NCI-H510A (cell line): ENCODE measurements around the gene PIGW.
"Not testable (repeated sequence)": the region's sequence is repeated elsewhere in the genome, so short reads cannot be mapped to it uniquely, and the experiment has no call there.

Experiments used
- DNase-seq: peaks from one replicate; lab custom pipeline; 2025; lab: John Stamatoyannopoulos, UW

Gene PIGW

DNA sequence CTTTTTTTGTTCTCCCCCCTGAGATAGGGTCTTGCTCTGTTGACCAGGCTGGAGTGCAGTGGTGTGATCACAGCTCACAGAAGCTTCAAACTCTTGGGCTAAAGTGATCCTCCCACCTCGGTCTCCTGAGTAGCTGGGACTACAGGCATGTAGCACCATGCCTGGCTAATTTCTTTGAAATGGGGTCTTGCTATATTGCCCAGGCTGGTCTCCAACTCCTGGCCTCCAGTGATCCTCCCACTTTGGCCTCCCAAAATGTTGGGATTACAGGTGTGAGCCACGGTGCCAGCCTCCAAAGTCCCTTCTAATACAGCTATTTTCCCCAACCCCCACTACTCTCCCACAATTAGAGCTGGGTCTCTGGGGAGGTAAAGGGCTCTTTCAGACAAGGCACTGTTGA, 26.3 kb upstream of the PIGW start:
- not testable (repeated sequence) for DNase-seq

DNA sequence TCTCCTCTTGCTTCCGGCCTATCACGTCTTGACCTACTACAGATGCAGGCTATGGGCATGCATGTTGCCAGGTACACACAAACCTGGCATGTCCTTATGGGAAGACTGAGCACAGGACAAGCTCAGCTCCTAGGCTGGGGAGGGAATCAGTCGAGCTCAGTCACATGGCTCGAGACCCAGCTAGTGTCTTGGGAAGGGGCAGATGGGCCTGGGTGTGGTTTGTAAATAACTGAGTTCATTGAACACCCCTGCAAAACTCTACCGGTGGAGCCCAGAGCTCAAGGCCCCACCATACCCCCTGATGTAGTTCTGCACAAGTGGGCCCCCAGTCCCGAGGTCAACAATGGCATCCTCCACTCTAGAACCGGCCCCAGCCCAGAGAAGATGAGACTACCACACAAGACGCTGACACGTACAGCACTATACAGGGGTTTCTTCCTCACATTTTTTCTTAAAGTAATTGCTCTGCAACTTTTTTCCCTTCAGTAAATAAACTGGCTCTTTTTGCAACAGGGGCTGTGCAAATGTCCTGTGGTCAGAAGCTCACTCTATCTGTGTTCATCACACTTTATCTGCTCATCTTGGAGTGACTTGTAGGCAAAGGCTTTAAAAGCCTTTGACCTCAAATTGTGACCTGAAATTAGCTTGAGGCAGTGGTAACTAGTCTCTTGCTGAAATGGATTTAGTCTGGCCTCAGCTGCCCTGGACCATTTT, 25.4 kb upstream of the PIGW start:
- no peak for DNase-seq

DNA sequence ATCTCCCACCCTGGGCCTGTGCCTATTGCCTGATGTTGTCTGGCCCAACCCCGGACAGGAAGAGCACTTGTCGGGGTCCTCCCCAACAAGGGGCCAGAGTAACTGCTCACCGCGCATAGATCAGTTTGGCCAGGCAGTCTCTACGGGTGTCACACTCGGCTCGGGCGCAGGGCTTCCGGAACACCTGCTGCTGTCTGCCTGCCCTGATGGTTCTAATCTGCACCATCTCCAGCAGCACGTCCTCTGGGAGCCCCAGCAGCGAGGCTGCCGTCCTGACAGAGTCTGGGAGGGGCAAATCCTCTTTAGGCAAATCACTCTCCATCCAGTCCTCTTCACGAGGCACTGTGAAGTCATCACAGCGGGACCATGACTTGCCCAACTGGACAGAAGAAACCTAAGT, 24.2 kb upstream of the PIGW start:
- no peak for DNase-seq

DNA sequence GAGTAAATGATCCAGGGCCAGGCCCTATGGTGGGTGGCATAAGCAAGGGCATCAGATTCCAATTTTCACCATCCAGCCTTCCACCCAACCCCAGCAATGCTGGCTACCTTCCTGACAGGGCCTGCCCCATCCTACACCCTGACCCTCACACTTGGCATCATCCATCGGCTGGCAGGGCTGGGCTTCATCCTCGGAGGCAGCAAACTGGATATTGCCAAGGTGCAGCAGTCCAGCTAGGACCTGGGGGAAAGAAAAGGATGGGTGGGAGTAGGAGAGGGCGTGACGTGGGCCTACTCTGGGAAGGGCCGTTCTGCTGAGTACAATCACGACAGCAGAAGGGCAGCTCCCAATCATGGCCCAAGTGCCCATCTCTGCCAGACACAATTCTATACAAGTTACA, 23.6 kb upstream of the PIGW start:
- DNase-seq, result no peak

DNA sequence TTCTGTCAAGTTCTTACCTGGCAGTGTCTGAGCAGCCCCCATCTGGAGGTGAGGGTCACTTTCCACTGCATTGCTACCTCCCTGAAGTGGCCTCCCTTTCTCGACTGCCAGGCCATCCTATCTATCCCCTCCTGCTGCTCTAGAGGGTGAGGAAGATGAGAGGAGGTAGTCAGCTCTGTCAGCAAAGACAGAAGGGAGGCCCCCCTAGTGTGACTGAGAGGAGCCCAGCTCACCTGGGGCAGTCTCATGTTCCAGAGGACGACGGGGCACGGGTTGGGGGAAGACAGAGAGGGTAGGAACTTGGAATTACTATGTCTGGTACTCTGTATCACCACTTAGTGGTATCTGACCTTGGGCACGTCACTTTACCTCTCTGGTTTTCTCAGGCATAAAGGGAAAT, 22.1 kb upstream of the PIGW start:
- no peak for DNase-seq

DNA sequence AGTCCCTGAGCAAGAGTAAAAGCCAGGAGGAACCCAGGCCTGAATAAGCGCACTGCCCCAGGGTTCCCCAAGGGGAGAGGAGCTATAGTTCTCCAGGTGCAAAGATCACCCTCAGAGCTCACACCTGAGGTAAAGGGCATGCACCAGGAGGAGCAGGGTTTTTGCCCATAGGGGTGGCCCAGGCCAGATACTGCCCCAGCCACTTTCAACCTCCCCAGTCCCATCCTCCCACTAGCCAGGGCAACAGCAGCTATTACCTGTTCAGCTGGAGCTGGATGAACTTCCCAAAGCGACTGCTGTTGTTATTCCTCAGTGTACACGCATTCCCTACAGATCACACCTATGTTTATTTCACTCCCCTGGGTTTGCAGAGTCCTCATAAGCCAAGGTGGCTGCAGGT, 19.9 kb upstream of the PIGW start:
- no peak for DNase-seq

DNA sequence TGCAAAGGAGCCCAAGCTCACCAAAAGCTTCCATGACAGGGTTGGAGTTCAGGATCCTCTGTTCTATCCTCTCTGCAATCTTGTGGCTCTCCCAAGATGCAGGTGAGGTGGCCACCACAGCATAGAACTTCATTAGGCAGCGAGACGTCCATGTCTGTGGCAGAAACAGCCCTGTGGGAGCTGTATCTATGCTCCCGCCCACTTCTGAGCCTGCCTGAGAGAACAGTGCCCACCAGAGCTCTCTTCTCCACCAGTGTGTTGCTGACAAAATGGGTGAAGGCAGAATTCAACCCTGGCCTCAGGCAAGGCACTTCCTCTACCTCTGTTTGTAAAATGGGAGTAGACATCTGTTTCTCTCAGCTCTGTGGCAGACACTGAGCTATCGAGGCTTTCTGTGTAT, 18.9 kb upstream of the PIGW start:
- DNase-seq, result no peak

DNA sequence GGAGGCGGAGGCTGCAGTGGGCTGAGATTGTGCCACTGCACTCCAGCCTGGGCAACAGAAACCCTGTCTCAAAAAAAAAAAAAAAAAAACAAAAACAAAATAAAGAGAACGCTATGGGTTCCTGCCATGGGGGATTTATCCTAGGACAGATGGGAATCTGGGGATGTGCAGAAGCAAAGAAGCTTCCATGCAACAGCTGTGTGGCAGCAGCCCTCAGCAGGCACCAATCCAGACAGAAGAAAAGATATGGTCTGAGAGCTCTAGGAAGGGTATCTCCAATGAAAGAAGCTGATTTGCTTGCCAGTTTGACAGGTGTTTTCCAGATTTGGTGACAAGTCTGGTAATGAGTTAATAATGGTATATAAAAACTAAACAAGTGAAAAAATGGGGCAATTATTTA, 11.7 kb upstream of the PIGW start:
- DNase-seq, result no peak

DNA sequence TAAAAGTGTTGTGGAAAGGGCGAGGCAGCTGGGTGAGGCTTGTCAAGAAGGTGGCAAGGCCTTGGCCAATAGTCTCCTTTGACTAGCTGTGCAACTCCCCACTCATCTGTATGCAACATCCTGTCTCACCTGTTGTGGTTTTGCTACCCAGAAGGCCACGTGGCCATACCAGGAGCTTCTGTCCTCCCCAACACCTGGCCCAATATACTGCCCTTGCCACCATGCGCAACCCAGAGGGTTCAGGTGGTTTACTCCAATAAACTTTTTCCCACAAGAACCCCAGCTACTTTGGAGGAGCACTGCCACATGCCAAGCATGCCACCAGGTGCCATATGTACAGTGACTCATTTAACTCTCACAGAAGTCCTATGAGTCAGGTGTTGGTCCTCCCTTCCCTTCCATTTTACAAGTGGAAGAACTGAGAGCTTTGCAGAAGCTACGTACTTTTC, 10.3 kb upstream of the PIGW start:
- DNase-seq, result no peak

DNA sequence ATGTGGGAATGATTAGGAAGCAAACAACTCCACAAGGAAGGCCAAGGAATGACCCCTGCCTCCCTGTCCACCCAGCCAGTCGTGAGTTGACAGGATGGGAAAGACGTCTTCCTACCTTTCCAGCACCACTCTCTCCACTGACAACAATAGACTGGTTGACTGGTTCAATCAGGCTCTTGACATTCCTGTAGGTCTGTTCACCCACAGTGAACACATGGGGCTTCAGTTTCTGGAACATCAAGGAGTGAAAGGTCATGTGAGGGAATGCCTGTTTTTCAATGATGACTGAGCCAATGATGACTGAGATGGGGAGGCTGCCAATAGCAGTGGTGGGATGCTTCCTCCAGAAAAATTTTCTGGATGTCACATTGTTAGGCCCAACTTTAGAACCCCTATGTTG, 9.7 kb upstream of the PIGW start:
- DNase-seq, result no peak

DNA sequence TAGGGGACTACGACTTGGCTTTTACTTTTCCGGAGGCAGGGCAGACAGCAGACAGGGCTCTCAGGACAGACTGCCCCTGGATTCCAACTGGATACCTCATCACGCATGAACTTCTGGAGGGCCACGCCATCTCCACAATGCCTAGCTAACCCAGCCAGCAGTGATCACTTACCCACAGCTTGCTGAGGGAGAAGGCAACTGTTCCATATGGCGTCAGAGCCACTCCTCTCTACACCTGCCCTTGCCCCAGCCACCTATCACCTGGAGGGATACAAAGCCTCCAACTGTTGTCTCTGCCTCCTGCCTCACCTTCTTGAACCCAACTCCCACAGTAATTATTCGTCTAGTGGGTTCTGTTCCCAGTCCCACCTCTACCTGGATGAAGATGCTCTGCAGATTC, 8.9 kb upstream of the PIGW start:
- DNase-seq, result no peak

DNA sequence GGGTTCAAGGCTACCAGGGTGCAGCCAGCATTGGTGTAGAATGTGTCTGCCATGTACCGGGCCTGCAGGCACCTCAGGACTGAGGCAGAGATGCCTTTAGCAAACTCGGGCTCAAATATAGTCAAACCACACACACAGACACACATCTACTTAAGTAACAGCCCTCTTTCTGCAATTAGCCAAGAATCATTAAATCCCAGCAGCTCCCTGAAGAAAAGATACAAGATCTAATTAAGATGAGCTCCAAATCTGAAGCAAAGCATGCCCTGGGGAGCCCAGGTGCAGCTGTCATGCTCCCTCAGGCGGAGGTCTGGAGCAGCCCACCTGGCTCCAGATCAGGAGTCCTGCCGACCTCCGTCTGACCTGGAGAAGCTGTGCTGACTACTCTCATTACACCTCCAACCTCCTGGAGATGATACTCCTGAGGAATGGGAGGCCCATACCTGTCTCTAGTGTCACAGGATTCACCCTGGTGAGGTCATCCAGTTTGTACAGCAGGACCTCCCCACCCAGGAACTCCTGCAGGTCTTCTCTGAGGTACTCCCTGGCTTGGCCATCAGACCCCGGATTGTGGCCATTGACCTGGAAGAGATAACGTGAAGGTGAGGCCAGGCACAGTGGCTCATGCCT, 7.1 kb upstream of the PIGW start:
- no peak for DNase-seq

DNA sequence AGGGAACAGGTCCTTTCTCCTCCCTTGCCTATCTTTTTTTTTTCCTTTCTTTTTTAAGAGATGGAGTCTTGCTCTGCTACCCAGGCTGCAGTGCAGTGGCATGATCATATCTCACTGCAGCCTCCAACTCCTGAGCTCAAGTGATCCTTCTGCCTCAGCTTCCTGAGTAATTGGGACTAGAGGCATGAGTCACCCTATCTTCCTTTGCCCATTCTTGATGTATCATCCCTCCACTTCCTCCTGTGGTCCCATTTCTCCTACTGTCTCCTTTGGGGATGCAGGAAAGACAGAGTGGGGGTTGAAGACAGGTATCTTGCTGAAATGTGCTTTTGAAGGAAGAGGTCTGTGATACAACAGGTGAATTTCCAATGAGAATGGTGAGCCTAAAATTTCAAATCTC, 5.7 kb upstream of the PIGW start:
- no peak for DNase-seq

DNA sequence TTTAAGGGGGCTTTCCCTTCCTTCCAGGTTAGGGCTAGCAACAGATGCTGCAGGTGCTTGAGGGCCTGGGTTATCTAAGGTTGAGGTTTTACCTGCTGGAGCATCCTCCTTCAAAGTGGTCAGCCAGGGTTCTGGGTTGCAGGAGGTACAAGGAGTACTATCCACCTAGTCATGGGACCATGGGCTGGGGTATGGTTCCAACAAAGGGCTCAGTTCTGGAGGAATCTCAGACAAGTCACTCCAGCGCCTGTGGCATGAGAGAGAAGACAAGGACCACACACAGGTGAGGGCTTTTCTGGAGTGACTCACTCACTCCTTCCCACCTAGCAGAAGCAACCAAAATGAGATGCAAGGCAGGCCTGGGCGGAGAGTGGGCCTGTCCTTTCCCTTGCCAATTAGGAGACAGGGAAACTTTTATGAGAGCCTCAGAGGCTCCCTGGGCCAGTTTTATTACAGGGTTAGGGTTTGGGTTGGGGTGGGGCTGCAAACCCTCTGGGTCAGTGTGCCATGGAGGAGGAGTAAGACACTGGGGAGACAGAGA, 2.3 kb upstream of the PIGW start:
- no peak for DNase-seq

DNA sequence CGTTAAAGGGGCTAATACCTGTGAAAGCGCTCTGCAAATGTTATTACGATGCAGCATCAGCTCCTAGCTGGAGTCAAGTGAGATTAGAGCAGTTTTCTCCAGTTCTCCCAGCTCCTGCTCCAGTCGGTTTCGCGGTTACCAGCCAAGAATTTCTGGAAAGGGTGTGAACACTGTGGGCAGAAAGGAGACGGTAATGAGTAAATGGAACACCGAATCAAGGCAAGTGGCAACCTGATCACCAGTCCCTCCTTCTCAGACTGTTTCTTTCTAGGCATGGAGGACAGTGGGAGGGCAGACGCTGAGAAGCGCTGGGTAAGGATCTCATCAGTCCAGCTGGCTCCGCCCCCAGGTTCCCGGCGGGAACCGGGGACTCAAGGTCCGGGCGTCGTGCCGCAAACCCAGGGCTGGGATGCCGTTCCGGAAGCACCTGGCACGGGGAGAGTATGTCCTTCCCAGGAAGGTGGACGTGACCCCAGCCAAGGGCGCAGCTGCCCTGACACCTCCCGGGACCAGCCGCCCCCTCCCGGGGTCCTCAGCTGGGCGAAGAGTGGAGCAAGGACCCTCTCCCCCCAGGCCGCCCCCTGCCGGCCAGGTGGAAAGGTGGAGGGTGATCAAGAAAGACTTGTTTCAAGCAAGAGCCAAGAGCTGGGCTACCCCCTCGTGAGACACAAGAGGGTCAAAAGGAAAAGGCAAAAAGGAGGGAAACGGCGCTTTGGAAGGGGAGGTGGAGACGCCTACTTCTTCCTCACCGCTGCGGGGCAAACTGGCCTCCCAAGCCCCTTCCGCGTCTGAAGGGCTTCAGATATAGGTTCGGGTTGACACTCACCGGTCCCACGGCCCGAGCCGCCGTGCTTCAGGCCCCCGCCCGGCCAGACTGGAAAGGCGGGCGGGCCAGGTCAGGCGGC, 600 bp upstream of the PIGW start:
- peak; percentile 83 for DNase-seq

DNA sequence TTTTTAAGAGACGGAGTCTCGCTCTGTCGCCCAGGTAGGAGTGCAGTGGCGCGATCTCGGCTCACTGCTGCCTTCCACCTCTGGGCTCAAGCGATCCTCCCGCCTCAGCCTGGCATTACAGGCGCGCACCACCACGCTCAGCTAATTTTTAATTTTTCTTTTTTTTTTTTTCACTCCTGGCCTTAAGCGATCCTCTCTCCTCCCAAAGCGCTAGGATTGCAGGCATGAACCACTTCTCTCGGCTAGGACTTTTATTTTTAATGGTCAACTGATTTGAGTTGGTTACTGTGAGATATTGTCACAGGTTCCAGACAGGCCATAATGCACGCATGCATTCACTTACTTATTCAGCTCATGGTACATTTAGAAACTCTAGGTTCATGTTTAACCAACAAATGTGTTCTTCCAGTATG, 888 bp downstream of the PIGW start:
- DNase-seq, result no peak

DNA sequence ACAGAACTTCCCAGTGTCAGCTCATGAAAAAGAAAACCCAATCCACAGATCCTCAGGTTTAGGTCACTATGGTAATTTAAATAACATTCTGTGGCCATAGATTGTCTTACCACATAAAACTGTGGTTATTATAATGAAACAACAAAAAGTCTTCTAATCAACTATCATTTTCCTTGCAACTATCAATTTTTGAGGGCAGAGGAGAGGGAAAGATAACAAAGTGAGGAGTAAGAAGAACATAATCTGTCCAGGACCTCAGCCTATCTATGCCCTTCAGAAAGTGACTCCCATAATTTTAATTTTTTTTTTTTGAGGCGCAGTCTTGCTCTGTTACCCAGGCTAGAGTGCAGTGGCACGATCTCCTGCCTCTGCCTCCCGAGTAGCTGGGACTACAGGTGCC, 5.9 kb downstream of the PIGW start:
- DNase-seq, result no peak

DNA sequence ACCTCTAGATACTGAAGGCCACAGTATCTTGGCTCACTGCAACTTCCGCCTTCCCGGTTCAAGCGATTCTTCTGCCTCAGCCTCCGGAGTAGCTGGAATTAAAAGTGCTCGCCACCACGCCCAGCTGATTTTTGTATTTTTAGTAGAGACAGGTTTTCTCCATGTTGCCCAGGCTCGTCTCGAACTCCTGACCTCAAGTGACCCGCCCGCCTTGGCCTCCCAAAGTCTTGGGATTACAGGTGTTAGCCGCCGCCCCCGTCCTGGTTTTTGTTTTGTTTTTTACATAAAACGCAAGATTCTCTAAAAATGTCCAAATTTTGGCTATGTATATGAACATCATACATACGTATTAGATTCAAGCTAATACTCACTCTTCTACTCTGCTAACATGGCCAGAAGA, 8.0 kb downstream of the PIGW start:
- DNase-seq, result no peak

DNA sequence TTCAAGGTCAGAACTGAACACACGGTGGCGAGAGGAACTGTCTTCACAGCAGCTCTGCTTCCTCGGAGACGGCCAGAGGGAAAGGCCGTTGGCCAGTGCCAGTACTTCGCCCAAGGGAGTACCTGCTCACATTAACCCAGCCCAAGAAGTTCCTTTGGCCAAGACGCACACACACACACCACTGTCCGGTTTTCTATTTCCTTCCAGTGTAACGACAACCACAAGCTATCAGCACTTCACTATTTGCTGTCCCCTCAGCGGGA, 9.2 kb downstream of the PIGW start:
- DNase-seq, result no peak

DNA sequence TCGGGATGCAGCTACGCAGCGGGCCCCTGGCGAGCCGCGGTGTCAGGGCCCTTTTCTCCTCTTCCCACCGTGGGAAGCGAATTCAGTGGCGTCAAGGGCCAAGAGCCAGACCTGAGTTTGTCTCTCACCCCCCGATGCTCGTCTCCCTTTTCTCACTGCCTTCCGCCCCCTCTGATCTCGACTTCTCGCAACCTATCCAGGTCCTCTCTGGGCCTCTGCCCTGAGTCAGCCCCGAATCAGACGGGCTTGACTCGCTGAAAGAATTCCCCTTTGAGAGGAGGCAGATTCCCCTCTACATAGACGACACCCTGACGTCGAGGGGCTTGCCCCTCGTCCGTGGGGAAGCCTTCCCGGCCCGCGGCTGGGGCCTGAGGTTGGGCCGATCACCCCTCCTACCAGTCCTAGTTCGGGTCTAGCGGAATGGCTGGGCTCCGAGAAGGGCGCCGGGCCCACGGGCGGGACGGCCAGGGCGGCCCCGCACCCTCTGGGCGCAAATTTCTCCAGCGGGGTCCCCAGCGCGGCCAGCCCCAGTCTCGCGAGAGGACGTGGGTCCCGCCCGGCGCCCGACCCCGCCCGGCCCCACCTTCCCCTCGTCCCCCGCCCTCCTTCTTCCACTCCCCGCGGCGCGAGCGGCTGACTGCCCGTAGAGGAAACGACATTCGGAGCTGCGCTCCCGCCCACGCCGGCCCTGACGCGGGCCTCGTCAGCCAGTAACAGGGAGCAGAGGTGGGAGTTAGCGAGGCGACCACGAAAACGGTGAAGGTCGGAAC, 9.7 kb downstream of the PIGW start, which contains the start of gene GGNBP2:
Gene GGNBP2, plus strand, starts transcription at position 613 of the 770 bp plus-strand sequence. CDS start 806 bp downstream, outside the sequence.
- DNase-seq, result peak; percentile 88

DNA sequence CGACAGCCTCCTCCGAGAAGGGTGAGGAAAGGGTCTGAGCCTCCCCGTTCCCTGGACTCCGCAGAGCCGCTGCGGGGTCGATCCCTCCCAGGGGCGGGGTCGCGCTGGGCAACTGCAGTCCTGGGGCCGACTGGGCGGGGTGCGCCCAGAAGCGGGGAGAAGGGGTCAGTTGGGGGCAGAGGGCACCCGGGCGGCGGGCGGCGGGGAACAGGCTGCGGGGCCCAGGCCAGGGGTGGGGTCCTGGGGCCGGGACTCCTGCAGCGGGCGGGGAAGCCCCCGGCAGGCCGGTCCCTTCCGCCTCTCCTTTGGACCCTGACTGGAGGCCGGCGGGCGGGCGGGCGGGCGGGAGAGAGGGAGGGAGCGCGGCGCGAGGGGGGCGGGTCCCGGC, 10.3 kb downstream of the PIGW start:
- DNase-seq, result no peak
